Left renal cortex interstitium (tissue), 4 donors: ENCODE measurements around the gene TNNI3K. TPM values are rescaled to one million over a fixed set of nuclear protein-coding genes. Genes with fewer than 3 reads are reported as not detected.

ENCODE experiments used
- DNase-seq, 4 donors: peaks; one replicate each; pipeline ENCODE4 v3.0.0-alpha.2; 2013; ENCODE audit warnings: low read depth in 4 of 4, low spot score in 2 of 4, missing footprints in 1 of 4
- polyA plus RNA-seq, 4 donors: library from polyadenylated mRNA; unstranded; fragments of 120-200 nt; gene quantifications; one replicate each; pipeline ENCODE4 v1.2.1, GENCODE V29; 2013; ENCODE audit not compliant: insufficient read length in 4 of 4

Gene TNNI3K
- polyA plus RNA-seq, 4 donors: 0.68 to 2.2 (median 1.7) TPM

DNA sequence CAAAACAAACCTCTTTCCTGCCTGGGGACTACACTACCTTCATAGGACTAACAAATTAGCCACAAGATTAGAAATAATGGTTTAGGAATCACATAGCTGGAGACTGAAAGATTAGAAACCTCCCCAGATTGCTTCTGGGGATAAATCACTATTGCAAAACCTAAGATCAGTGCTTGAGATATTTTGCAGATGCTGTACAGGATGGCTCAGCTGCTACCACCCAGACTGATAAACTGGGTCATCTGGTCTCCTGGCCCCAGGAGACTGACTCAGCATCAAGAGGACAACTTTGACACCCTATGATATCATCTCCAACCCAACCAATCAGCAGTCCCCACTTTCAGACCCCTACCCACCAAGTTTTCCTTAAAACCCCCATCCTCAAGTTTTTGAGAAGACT is 140.2 kb downstream of the TNNI3K start:
- no peak for DNase-seq

- no peak for DNase-seq
Measured at GRCh38 chr1:74380252-74380651, 145.1 kb downstream of the TNNI3K start.

DNA sequence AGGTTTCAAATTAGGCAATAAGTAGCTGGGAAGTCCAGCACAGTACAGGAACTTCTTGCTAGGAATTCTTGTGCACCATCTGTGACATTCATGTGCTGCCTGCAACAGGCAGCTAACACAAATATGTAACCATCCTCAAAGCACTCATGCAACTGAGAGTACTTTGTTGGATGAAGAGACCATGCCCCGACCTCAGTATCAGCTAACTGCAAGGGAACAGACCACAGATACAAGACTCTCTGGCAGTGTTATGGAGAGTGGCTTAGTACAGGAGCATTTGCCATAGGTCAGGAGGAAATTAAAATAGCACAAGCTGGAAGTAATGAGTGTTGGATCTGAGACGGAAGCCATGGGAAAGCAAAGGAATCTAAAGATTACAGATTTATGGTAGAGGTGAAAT is 153.7 kb downstream of the TNNI3K start:
- no peak for DNase-seq

GRCh38 chr1:74392186-74392585 is 157.0 kb downstream of the TNNI3K start:
- DNase-seq: no peak

DNA sequence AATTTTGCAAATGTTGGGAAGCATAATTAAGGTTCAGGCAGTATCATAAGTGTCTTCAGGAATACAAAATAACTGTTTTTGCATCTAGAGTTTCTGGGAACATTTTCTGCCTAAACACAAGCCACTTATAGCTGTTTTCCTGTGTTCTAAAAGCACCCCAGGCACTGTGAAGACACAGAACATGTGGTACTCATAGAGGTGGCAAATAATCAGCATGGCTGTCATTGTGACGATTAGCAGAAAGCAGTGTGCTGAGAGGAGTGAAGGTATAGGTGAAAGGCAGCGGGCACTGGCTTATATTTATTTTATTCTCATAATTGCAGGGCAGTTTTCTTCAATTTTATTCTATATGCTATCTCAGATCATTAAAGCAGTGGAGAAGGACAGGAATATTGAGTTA is 157.7 kb downstream of the TNNI3K start:
- no peak for DNase-seq

DNA sequence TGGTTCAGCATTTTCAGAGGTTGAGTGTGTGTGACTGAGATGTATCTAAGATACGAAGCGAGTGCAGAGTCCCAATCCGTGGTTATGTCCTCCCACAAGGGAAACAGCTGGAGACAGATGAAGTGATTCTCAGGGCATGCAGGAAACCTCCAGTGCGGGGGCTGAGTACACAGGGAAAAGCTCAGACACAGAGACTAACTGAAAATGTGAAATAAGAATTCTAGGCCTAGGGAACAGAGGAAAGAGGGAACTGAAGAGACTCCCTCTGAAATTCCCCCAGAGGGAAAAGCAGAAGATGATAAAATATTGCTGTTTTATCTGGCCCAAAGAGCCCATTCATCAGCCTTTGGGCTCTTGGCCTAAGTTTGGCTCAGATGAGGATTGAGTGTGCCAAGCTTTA is 160.4 kb downstream of the TNNI3K start:
- DNase-seq: peak in 2 of 4 donors; percentile 15 to 45

- DNase-seq: no peak
Measured at GRCh38 chr1:74396462-74396861, 161.3 kb downstream of the TNNI3K start.

DNA sequence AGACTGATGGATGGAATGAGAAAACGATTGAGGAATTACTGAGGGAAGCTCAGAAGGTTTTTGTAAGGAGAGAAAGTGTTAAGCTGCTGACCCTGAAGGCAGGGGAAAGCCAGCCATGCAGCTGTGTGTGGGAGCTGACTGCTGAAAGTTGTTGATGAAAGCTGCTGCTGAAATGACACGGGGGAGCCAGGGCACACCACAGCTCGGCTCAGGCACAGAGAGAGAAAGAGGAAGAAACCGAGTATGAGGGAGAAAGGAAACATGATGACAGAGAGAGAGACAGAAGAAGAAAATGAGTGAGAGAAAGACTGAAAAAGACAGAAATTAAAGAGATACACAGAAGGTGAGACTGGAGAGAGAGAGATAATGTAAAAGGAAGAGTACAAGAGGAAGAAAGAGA is 161.7 kb downstream of the TNNI3K start:
- peak in 3 of 4 donors; percentile 20 to 52 (median 49) for DNase-seq

DNA sequence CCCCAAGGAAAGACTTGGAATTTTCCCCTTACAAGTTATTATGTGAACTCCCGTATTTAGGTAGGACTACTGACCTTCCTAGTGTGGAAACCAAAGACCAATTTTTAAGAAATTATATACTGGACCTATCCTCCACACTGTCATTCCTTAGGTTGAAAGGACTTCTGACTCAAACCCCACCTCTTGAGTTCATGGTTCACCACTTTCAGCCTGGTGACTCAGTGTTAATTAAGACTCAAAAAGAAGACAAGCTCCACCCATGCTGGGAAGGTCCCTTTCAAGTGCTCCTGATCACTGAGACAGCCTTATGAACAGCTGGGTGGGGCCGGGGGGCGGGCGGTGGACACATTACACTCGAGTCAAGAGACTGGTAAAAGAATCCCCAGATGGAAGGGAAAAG is 164.1 kb downstream of the TNNI3K start:
- no peak for DNase-seq

DNA sequence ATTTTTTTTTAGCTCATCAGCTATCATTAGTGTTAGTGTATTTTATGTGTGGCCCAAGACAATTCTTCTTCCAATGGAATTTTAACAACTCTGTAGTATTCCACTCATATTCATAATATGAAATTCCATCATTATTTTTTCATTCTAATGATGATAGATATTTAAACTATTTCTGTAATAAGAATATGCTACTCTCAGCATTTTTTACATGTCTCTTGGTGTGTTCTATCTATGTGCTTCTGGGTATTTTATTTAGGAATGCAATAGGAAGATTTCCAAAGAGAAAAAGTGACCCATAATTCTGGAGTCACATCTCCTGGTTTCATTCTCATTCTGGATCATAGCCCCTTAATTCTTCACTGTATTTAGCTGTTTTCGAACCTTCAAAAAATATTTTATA is 167.7 kb downstream of the TNNI3K start:
- no peak for DNase-seq

DNA sequence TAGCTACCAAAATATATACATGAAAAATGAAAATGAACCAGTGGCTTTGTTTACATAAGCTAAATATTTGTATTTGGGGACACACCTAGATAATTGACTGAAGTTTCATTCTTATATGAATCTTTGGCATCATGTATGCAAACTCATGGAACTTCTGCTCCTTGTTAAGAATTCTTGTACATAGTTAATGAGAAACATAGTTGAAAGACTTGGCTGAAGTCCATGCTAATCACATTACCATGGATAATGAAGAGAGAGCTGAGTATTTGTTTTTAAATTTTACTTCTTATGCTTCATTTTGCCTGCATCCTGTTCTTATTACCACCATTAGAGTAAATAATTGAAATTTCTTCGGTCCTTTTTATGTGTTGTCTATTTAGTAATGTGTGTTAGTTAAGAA is 168.4 kb downstream of the TNNI3K start:
- DNase-seq: no peak

DNA sequence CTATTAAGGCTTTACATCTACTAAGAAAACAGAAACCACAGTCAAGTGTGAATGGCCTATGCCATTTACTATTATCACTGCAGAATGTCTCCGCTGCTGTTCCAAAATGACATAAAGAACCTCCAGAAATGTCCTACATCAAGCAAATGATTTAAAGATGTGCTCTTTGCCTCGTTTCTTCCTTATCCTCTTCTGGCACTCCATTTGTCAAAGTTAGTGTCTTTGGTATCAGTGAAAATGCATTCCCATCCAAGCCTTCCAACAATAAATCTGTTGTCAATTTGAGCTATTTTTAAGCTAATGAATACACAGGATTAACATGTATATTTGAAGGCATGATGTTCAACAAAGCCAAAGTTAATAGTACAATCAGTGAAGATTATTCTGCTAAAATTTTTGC is 171.6 kb downstream of the TNNI3K start:
- no peak for DNase-seq

DNA sequence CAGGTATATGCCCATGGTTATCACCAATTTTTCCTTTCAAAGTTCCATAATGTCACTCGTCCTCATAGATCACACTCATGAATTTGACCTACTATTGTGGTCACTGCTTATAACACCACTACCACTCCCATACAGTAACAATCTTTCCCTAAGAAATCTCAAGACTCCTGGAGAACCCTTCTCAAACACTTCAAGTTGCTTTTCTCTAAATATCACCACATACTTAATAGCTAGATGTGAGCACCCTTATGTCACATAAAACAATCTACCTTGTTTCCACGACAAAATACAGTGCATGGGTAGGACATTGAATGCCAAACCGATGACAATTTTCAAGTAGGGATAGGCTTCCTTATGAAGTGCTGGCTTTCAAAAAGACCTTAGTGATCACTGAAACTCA is 172.7 kb downstream of the TNNI3K start:
- no peak for DNase-seq

DNA sequence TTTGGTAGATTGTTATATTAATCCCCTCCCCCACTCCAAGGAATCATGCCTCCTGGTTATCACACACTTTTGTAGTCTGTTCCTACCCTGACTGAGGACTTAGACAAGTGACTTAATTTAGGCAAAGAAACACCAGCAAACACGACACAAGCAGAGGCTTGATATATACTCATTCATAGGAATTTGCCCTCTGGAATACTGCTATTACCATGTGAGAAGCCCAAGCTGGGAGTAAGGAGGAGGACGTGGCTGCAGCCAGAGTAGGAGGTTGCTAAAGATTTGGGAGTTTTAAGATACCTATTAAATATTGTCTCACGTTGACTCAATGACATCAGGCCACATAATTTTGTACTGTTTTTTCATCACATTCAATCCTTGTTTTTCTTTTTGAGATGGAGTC is 177.1 kb downstream of the TNNI3K start:
- no peak for DNase-seq

DNA sequence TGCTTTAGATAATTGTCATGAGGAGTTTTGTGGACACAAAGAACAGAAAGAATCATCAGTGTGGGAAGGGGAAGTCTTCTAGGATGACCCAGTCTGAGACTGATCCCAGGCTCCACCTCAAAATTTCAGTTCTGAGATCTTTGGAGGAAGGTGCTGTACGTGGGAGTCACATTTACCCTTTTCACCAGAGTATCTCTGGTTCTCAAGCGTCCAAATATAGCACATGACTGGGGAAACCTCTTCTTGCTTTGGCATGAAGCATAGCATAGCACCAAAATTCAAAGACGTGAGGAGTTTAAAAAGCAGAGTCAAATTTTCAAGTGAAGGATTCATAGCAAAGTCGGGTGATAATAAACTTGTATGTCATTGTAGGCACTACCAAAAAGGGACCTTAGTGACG is 180.7 kb downstream of the TNNI3K start:
- no peak for DNase-seq

DNA sequence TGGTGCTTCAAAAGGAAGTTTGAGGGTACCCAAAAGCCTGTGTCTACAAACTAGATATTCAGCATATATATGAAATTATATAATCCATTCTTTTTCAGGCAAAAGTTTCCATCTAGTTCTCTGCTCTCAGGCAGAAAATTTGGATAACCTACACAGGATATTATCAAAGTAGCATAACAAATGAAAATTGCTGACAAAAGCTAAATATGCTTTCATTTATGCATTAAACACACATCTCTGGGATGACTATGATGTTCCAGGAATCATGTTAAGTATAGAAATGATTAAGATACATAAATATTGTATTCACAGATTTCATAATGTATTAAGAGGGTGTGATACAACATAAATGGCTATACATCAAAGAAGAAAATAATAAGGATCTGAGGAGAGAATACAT is 184.4 kb downstream of the TNNI3K start:
- DNase-seq: no peak

DNA sequence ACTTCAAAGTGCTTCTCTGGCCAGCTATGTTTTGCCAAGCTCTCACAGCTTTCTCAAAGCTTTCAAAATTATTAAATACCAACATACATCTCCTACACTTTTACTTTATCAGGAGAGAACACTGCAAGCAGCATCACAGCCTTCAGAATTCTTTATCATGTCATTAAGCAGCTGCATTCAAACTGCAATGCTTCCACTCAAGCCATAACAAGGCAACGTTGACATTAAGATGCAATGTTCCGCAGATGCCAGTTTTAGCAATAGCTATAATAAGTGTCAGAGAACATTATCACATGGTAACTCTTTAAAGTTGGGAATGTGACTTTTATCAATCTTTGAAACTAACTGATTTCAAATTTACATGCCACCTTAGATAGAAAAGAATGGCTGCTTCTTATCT is 185.3 kb downstream of the TNNI3K start:
- no peak for DNase-seq

DNA sequence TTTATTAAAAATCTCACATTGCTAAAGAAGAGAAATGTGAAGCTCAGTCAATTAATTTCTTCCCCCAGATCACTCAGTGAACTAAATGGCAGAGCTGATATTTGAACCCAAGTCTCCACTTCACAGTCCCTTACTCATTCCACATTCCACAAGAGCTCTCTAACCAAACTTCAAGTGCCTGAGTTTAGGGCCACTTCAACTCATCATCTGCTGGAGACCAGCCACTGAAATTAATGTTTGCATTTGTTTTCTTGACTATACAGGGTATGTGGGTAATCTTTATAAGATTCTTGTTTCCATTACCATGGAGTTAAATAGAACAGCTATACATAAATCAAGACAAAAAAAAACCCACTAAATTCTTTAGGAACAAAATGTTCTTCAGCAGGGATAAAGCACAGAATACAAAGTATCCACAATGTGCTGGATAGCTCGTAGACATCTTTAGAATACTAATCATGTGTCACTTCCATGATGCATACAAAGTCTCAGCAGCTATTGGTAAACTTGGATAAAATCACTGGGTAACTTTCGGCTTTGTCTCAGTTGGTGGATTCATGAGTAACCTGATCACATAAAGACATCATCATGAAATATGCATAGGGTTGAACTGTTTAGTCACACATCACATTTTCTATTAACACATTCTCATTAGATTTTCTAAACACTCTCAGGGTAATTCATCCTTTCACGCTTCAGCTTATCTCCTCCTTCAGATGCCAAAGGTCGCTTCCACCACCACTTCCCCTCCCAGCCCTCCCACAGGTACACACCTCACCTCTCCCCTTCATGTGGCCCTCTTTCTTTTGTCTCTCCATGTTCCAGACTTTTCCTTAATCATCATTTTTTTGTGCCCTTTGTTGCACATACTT is 187.5 kb downstream of the TNNI3K start:
- DNase-seq: no peak

- DNase-seq: no peak
Measured at GRCh38 chr1:74423471-74423870, 188.3 kb downstream of the TNNI3K start.

GRCh38 chr1:74425676-74426075 is 190.5 kb downstream of the TNNI3K start:
- DNase-seq: no peak

DNA sequence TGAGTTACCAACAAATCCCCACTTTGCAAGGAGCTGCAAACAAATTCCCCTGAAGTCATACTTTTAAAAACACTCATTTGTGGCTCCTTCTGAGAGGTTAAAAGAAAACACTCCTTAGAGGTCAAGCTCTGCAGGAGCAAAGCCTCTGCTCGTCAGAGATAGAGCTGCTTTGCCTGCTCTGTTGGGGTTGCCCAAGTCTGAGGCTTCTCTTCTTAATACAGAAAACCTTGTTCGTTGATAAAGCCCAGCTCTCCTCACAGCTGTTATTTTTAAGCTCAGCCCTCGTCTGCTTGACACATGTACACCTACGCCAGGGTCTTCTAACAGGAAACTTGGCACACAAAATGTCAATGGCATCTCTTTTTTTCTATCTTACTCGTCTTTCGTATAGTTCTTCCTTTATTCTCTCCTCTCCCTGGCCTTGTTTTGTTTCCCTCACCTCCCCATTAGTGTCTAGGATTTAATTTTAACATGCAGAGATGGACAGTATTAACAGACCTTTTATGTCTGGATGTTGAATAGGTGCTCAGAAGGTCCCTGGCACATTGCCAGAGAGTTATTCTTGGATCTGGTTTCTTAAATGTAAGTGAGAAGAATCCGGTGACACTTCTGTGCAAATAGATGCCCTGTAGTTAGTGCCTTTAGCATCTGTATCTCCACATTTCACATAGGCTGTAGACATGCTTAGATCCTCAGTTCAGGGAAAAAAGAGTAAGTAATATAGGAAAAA is 191.2 kb downstream of the TNNI3K start:
- DNase-seq: no peak

- no peak for DNase-seq
Measured at GRCh38 chr1:74427681-74428080, 192.5 kb downstream of the TNNI3K start.
